NCI-H146 treated with DMSO at 0.1 percent for 48 hours (cell line): ENCODE measurements around the gene SEMA4D.

Experiments used
- DNase-seq: peaks from one replicate; lab custom pipeline; 2025; ENCODE audit not compliant: unreplicated experiment; lab: John Stamatoyannopoulos, UW

Gene SEMA4D

GRCh38 chr9:89390578-89391116 lies 107.3 kb downstream of the SEMA4D start:
- DNase-seq = no peak

- DNase-seq = no peak
Observed at GRCh38 chr9:89390068-89390555, 107.8 kb downstream of the SEMA4D start.

- DNase-seq = no peak
Observed at GRCh38 chr9:89388868-89389177, 109.1 kb downstream of the SEMA4D start.

GRCh38 chr9:89388084-89388867 lies 109.6 kb downstream of the SEMA4D start:
- no peak for DNase-seq

GRCh38 chr9:89387197-89387849 lies 110.6 kb downstream of the SEMA4D start:
- DNase-seq = no peak

- no peak for DNase-seq
Observed at GRCh38 chr9:89386797-89387196, 111.1 kb downstream of the SEMA4D start.

- no peak for DNase-seq
Observed at GRCh38 chr9:89386206-89386605, 111.7 kb downstream of the SEMA4D start.

GRCh38 chr9:89384783-89385182 lies 113.1 kb downstream of the SEMA4D start:
- no peak for DNase-seq

- DNase-seq = no peak
Observed at GRCh38 chr9:89383721-89384300, 114.1 kb downstream of the SEMA4D start.

GRCh38 chr9:89383030-89383720 lies 114.7 kb downstream of the SEMA4D start:
- no peak for DNase-seq

- no peak for DNase-seq
Observed at GRCh38 chr9:89382026-89382986, 115.6 kb downstream of the SEMA4D start.

- DNase-seq = no peak
Observed at GRCh38 chr9:89381308-89381609, 116.7 kb downstream of the SEMA4D start.

- no peak for DNase-seq
Observed at GRCh38 chr9:89380437-89381307, 117.2 kb downstream of the SEMA4D start.

- DNase-seq = no peak
Observed at GRCh38 chr9:89379508-89380115, 118.3 kb downstream of the SEMA4D start.

GRCh38 chr9:89379031-89379430 lies 118.9 kb downstream of the SEMA4D start:
- no peak for DNase-seq

- DNase-seq = no peak
Observed at GRCh38 chr9:89378541-89378940, 119.4 kb downstream of the SEMA4D start.

GRCh38 chr9:89377411-89377810 lies 120.5 kb downstream of the SEMA4D start:
- no peak for DNase-seq

GRCh38 chr9:89376741-89377351 lies 121.1 kb downstream of the SEMA4D start:
- DNase-seq = no peak

- DNase-seq = no peak
Observed at GRCh38 chr9:89376286-89376685, 121.6 kb downstream of the SEMA4D start.
